Mucosa of descending colon (tissue), 3 donors: ENCODE results near the gene DCAF7. TPM values are rescaled to one million over a fixed set of nuclear protein-coding genes. Genes with fewer than 3 reads are reported as not detected.

Experiments
- ATAC-seq: fragments of 200-7000 bp; cut with Tn5 transposase; one replicate; pipeline ENCODE4 v1.9.1; 2020; ENCODE audit warnings: mild to moderate bottlenecking, moderate library complexity
- DNase-seq, 3 donors: peaks; one replicate each; pipeline ENCODE4 v3.0.0-alpha.2; 2020
- H3K36me3 ChIP-seq: fragments of 200-600 bp; one replicate; pipeline ENCODE4 v1.8.0; 2021; ENCODE audit warnings: low read depth, mild to moderate bottlenecking
- H3K4me1 ChIP-seq: fragments of 200-600 bp; one replicate; pipeline ENCODE4 v1.8.0; 2021; ENCODE audit warnings: low read depth, mild to moderate bottlenecking
- H3K4me3 ChIP-seq: fragments of 200-600 bp; one replicate; pipeline ENCODE4 v1.8.0; 2021; ENCODE audit warnings: mild to moderate bottlenecking
- H3K9me3 ChIP-seq: fragments of 200-600 bp; one replicate; pipeline ENCODE4 v1.8.0; 2021; ENCODE audit warnings: mild to moderate bottlenecking
- CTCF ChIP-seq: fragments of 200-600 bp; IDR thresholded peaks from one replicate; pipeline ENCODE4 v1.8.0; 2022; ENCODE audit warnings: antibody characterized with exemption, mild to moderate bottlenecking
- intact Hi-C, 2 donors: fragments of 100-400 bp; cut with DNase I in 1 of 2; cut with micrococcal nuclease in 1 of 2; formaldehyde crosslinking; loops; one replicate each; pipeline versions ENCODE4 v1.11.0 to v1.11.1; 2022; cut with DNase I, micrococcal nuclease
- total RNA-seq, 3 donors: library from RNA; stranded (reverse); fragmentation: NEBNext Ultra II Directional in 2 of 3; extraction: Animal tissue kit (Norgen Biotek cat#: 25700) in 2 of 3; gene quantifications; one replicate each; pipeline versions ENCODE4 v1.2.1 to v1.2.4, GENCODE V29; 2021 to 2023
- donor health status: DM: no; HTN: no; CAD: no; lungs with moderate emphysema.
- donor health status: DM: no; HTN: no; CAD: no.
- donor health status: DM: no; HTN: yes; CAD: no.

DCAF7 gene
- total RNA-seq, 3 donors from 2014 or later = 69.0 to 87.3 (median 84.9) TPM

GRCh38 chr17:63589646-63590045 lies 39.4 kb downstream of the DCAF7 start:
- H3K9me3 ChIP-seq = no peaks in the 10 kb centered on the region
- ATAC-seq = no peak
- no peak overlapping the region for H3K4me3 ChIP-seq
- peaks cover 19% of the 10 kb centered on the region for H3K36me3 ChIP-seq
- intact Hi-C loops = no loop called here
- no peaks in the 10 kb centered on the region for H3K4me1 ChIP-seq
- no peak for DNase-seq
- no peak for TF ChIP-seq CTCF

GRCh38 chr17:63592797-63593196 lies 42.5 kb downstream of the DCAF7 start:
- ATAC-seq (no peak), DNase-seq (no peak)
- Histone ChIP-seq H3K9me3 (no peaks in the 10 kb centered on the region), H3K36me3 (peaks cover 10% of the 10 kb centered on the region), H3K4me1 (no peaks in the 10 kb centered on the region), H3K4me3 (no peak overlapping the region)
- intact Hi-C loops = no loop called here
- TF ChIP-seq CTCF = no peak

- no peak overlapping the region for H3K4me3 ChIP-seq
- H3K36me3 ChIP-seq = no peaks in the 10 kb centered on the region
- no peak for TF ChIP-seq CTCF
- ATAC-seq (no peak), DNase-seq (no peak)
- intact Hi-C loops = no loop called here
- peaks cover 6% of the 10 kb centered on the region for H3K4me1 ChIP-seq
- no peaks in the 10 kb centered on the region for H3K9me3 ChIP-seq
Observed at GRCh38 chr17:63595132-63595531, 44.9 kb downstream of the DCAF7 start.

GRCh38 chr17:63596856-63597586 lies 46.7 kb downstream of the DCAF7 start:
- intact Hi-C loops = no loop called here
- H3K4me1 ChIP-seq = peaks cover 15% of the 10 kb centered on the region
- no peaks in the 10 kb centered on the region for H3K9me3 ChIP-seq
- no peak overlapping the region for H3K4me3 ChIP-seq
- DNase-seq (no peak), ATAC-seq (no peak)
- no peaks in the 10 kb centered on the region for H3K36me3 ChIP-seq
- TF ChIP-seq CTCF = no peak

GRCh38 chr17:63598281-63598680 lies 48.0 kb downstream of the DCAF7 start:
- intact Hi-C loops = no loop called here
- no peak overlapping the region for H3K4me3 ChIP-seq
- no peak for TF ChIP-seq CTCF
- peaks cover 15% of the 10 kb centered on the region for H3K4me1 ChIP-seq
- H3K9me3 ChIP-seq = no peaks in the 10 kb centered on the region
- DNase-seq = no peak
- ATAC-seq = no peak
- no peaks in the 10 kb centered on the region for H3K36me3 ChIP-seq
